HepG2 (cell line): ENCODE results near the gene CLCA2. TPM values are rescaled to one million over a fixed set of nuclear protein-coding genes. Genes with fewer than 3 reads are reported as not detected.

Experiments used
- ATAC-seq: fragments of 200-7000 bp; cut with Tn5 transposase; 3 replicates; pipeline ENCODE4 v1.9.1; 2020; ENCODE audit warnings: mild to moderate bottlenecking, moderate library complexity
- BruUV-seq: library from RNA; stranded (reverse); fragments of 400-500 nt; replicated peaks from 2 replicates; lab custom pipeline; 2021; lab: Mats Ljungman, UMichigan
- CTCF ChIA-PET: fragments of 300-600 bp; formaldehyde crosslinking; extraction: SDS; loops from one replicate; lab custom pipeline; 2021; ENCODE audit warnings: low total read pairs, inconsistent platforms, low intra/inter-chr PET ratio; lab: Yijun Ruan, JAX
- POLR2A ChIA-PET: fragments of 350-600 bp; sonication (Branson Sonifier 250); formaldehyde crosslinking; loops from one replicate; lab custom pipeline; 2020; ENCODE audit warnings: antibody characterized with exemption, inconsistent platforms; lab: Yijun Ruan, JAX
- DNase-seq: peaks from one replicate; pipeline ENCODE4 v3.0.0-alpha.2; 2015; ENCODE audit warnings: low spot score
- FAIRE-seq: peaks from 3 replicates; lab custom pipeline; 2011; peaks lifted over from hg19 to GRCh38; lab: Jason Lieb, UNC
- H2AFZ ChIP-seq: one replicate; pipeline ENCODE4 v1.6.1; 2011; ENCODE audit warnings: low read length, inconsistent platforms
- H3K27ac ChIP-seq: fragments of 300-600 bp; 3 replicates; pipeline ENCODE4 v1.8.0; 2011; ENCODE audit warnings: mixed run types, mild to moderate bottlenecking, mixed read lengths, low read length, inconsistent platforms; ENCODE audit not compliant: insufficient read depth; ENCODE audit errors: extremely low read length
- H3K27me3 ChIP-seq, 2 experiments: fragments of 200-600 bp in 1 of 2; 2 replicates in 1 of 2; 3 replicates in 1 of 2; pipeline versions ENCODE4 v1.6.0 to v1.8.0; 2011; ENCODE audit warnings: low read length in 2 of 2, mild to moderate bottlenecking in 2 of 2, moderate library complexity in 2 of 2, inconsistent platforms in 1 of 2; ENCODE audit not compliant: insufficient read depth in 2 of 2, control insufficient read depth in 1 of 2
- H3K36me3 ChIP-seq, 2 experiments: fragments of 200-600 bp in 1 of 2; replicated peaks in 1 of 2; 2 replicates in 1 of 2; 3 replicates in 1 of 2; pipeline versions ENCODE4 v1.5.1 to v1.8.0; 2011; ENCODE audit warnings: low read length in 2 of 2, inconsistent platforms in 1 of 2; ENCODE audit not compliant: insufficient read depth in 2 of 2, control insufficient read depth in 1 of 2
- H3K4me1 ChIP-seq: 2 replicates; pipeline ENCODE4 v1.5.1; 2012; ENCODE audit warnings: low read length, inconsistent platforms; ENCODE audit not compliant: insufficient read depth
- H3K4me2 ChIP-seq: 2 replicates; pipeline ENCODE4 v1.6.0; 2011; ENCODE audit warnings: low read depth, low read length, inconsistent platforms
- H3K4me3 ChIP-seq, 3 experiments: fragments of 200-600 bp in 1 of 3; sonication (generic), shearing (Covaris generic) in 1 of 3; replicated peaks in 1 of 3; 2 replicates each; pipeline ENCODE4 v1.5.1; 2011 to 2016; ENCODE audit warnings: low read length in 3 of 3, inconsistent platforms in 2 of 3, low read depth in 2 of 3, mild to moderate bottlenecking in 2 of 3, control low read depth in 1 of 3, mixed read lengths in 1 of 3; ENCODE audit not compliant: insufficient read depth in 1 of 3
- H3K79me2 ChIP-seq: one replicate; pipeline ENCODE4 v1.6.1; 2011; ENCODE audit warnings: low read length, inconsistent platforms; ENCODE audit not compliant: insufficient read depth
- H3K9ac ChIP-seq: 2 replicates; pipeline ENCODE4 v1.6.0; 2011; ENCODE audit warnings: mild to moderate bottlenecking, low read depth, low read length, inconsistent platforms; ENCODE audit not compliant: insufficient read depth
- H3K9me3 ChIP-seq: 2 replicates; pipeline ENCODE4 v1.5.1; 2012; ENCODE audit warnings: mild to moderate bottlenecking, low read length
- H4K20me1 ChIP-seq: 2 replicates; pipeline ENCODE4 v1.6.0; 2011; ENCODE audit warnings: inconsistent platforms, mild to moderate bottlenecking, low read length, moderate library complexity; ENCODE audit not compliant: insufficient read depth
- BRCA1 ChIP-seq: sonication (generic); formaldehyde crosslinking; IDR thresholded peaks from 2 replicates; pipeline ENCODE4 v1.4.0; 2020; ENCODE audit warnings: missing genetic modification reagents
- CREM ChIP-seq, 2 experiments: sonication (generic) in 1 of 2; formaldehyde crosslinking in 1 of 2; IDR thresholded peaks; 2 replicates each; pipeline versions ENCODE4 v1.4.0 to v1.6.1; 2016 to 2020; ENCODE audit warnings: antibody characterized with exemption in 1 of 2, mild to moderate bottlenecking in 1 of 2, missing genetic modification reagents in 1 of 2
- DMAP1 ChIP-seq: IDR thresholded peaks from 2 replicates; pipeline ENCODE4 v1.6.1; 2016
- ERF ChIP-seq: IDR thresholded peaks from 2 replicates; pipeline ENCODE4 v1.6.1; 2018; ENCODE audit warnings: missing biosample characterization, missing genetic modification reagents
- ZBTB7B ChIP-seq: sonication (generic); formaldehyde crosslinking; IDR thresholded peaks from 2 replicates; pipeline ENCODE4 v1.4.0; 2020; ENCODE audit warnings: missing genetic modification reagents
- ZC3H4 ChIP-seq: sonication (generic); formaldehyde crosslinking; IDR thresholded peaks from 2 replicates; pipeline ENCODE4 v1.4.0; 2020; ENCODE audit warnings: missing genetic modification reagents, borderline replicate concordance
- ZFP90 ChIP-seq: sonication (generic); formaldehyde crosslinking; IDR thresholded peaks from 2 replicates; pipeline ENCODE4 v1.8.0; 2022; ENCODE audit warnings: missing genetic modification reagents, mild to moderate bottlenecking, inconsistent platforms, borderline replicate concordance
- ZFYVE20 ChIP-seq: sonication (generic); formaldehyde crosslinking; IDR thresholded peaks from 2 replicates; pipeline ENCODE4 v1.8.0; 2023; ENCODE audit warnings: low read depth, mild to moderate bottlenecking, moderate library complexity, missing genetic modification reagents, borderline replicate concordance
- ZMYM4 ChIP-seq: sonication (generic); formaldehyde crosslinking; IDR thresholded peaks from 2 replicates; pipeline ENCODE4 v1.8.1; 2023; ENCODE audit warnings: mild to moderate bottlenecking, missing genetic modification reagents
- ZNF33B ChIP-seq: sonication (generic); formaldehyde crosslinking; IDR thresholded peaks from 2 replicates; pipeline ENCODE4 v1.5.1; 2020; ENCODE audit warnings: mild to moderate bottlenecking, missing genetic modification reagents
- ZNF460 ChIP-seq: sonication (generic); formaldehyde crosslinking; IDR thresholded peaks from 2 replicates; pipeline ENCODE4 v1.5.1; 2020; ENCODE audit warnings: missing genetic modification reagents, mild to moderate bottlenecking, borderline replicate concordance
- ZNF790 ChIP-seq: sonication (generic); formaldehyde crosslinking; IDR thresholded peaks from 2 replicates; pipeline ENCODE4 v1.8.0; 2022; ENCODE audit warnings: missing genetic modification reagents, mild to moderate bottlenecking, borderline replicate concordance
- ZNF891 ChIP-seq: sonication (generic); formaldehyde crosslinking; IDR thresholded peaks from 2 replicates; pipeline ENCODE4 v1.5.0; 2020; ENCODE audit warnings: mild to moderate bottlenecking, missing genetic modification reagents
- ZSCAN31 ChIP-seq: sonication (generic); formaldehyde crosslinking; IDR thresholded peaks from 2 replicates; pipeline ENCODE4 v1.5.0; 2020; ENCODE audit warnings: low read depth, mild to moderate bottlenecking, missing genetic modification reagents
- WGBS: methylation state at CpG from one replicate; pipeline ENCODE4 v1.1.6; 2017; ENCODE audit warnings: low lambda C conversion rate; 5-methylcytosine and 5-hydroxymethylcytosine counted together
- in situ Hi-C: cut with HindIII; loops from 2 replicates; pipeline ENCODE4 v1.10.0; 2017; ENCODE audit warnings: low pct_unique_long_range_greater_than_20kb; ENCODE audit not compliant: extremely low pct_ligation_motif_present
- intact Hi-C: fragments of 100-400 bp; cut with micrococcal nuclease; formaldehyde crosslinking; loops from one replicate; pipeline ENCODE4 v1.10.0; 2022; ENCODE audit not compliant: unreplicated experiment
- polyA plus RNA-seq, 8 experiments: library from polyadenylated mRNA; depleted of rRNA in 3 of 8; stranded (reverse) in 7 of 8; unstranded in 1 of 8; fragments of >200 nt; fragmentation: Illumina TruSeq in 4 of 8; extraction: Trizol in 4 of 8; gene quantifications; 2 replicates each; pipeline versions ENCODE4 v1.2.1 to v1.2.3, GENCODE V29; 2011 to 2016; ENCODE audit warnings: low read depth in 4 of 8, missing spikeins in 1 of 8, mixed read lengths in 1 of 8; ENCODE audit not compliant: insufficient read depth in 1 of 8
- total RNA-seq, 5 experiments: library from RNA; depleted of rRNA; stranded (reverse); fragments of >200 nt; fragmentation: Illumina TruSeq; extraction: Trizol; gene quantifications; 2 replicates each; pipeline ENCODE4 v1.2.3, GENCODE V29; 2016; ENCODE audit warnings: low read depth in 1 of 5
- TF ChIP-seq, protein P1 (sequence below): sonication (generic); formaldehyde crosslinking; IDR thresholded peaks from 2 replicates; pipeline ENCODE4 v1.4.0; 2020; ENCODE audit warnings: missing genetic modification reagents
- TF ChIP-seq, protein P2 (sequence below): sonication (generic); formaldehyde crosslinking; IDR thresholded peaks from 2 replicates; pipeline ENCODE4 v1.4.0; 2020; ENCODE audit warnings: missing genetic modification reagents
- TF ChIP-seq, protein P3 (sequence below): sonication (generic); formaldehyde crosslinking; IDR thresholded peaks from 2 replicates; pipeline ENCODE4 v1.8.1; 2023; ENCODE audit warnings: mild to moderate bottlenecking, missing genetic modification reagents

Gene CLCA2
- total and polyA plus RNA-seq, 2 of the 13 experiments (the other 11 are each of a cell fraction or from before 2014, with no cell fraction given): not detected

DNA sequence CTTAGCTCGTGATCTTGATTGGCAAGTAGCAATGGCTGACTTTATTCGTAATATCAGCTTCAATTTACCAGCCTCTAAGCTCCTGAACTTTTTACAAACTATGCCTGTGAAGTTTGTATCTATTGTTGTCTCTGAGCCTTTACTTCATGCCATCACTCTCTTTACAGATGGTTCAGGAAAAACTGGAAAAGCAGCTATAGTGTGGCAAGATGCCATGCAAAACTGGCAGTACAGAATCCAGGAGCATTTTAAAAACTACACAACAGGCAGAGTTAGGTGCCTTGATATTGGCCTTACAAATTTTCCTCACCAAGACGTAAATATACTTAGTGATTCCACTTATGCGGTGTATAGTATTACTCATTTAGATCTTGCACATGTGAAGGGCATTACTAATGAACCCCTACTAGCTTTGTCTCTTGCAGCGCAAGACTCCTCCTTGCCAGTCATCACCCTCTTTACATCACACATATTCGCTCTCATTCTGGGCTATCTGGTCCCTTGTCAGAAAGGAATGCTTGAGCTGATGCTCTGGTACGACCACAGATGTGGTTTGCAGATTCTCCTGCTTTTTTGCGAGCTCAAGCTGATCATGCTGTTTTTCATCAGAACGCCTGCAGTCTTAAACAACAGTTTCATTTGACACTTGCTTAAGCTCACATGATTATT is 81.1 kb downstream of the CLCA2 start:
- Histone ChIP-seq H3K36me3 (no peaks in the 10 kb centered on the region), H3K9ac (no peak overlapping the region), H3K4me1 (0 out of 2 replicates have a peak, but pooled peaks cover 6% of the 10 kb centered on the region), H3K9me3 (no peaks in the 10 kb centered on the region), H4K20me1 (no peaks in the 10 kb centered on the region), H2AFZ (no peak overlapping the region), H3K79me2 (no peaks in the 10 kb centered on the region), H3K27ac (no peak overlapping the region), H3K4me3 (no peak overlapping the region), H3K4me2 (no peak overlapping the region), H3K27me3 (peaks cover 5 to 34% of the 10 kb centered on the region in 2 experiments; a peak in 4 of 5 replicates)
- intact Hi-C loops: loop anchor here (5.0 to 10.0 kb wide), 2 partner anchors 182 to 460 kb away; no protein-coding TSS in a partner anchor
- 29% methylated on average over 9 of the region's 9 CpGs for WGBS
- FAIRE-seq: no peak
- no peak for ATAC-seq
- no peak for DNase-seq
- POLR2A ChIA-PET: no interaction called here
- CTCF ChIA-PET: no interaction called here
- in situ Hi-C loops: loop anchor here (10.0 to 25.0 kb wide), 2 partner anchors 120 to 182 kb away; no protein-coding TSS in a partner anchor
- BruUV-seq: no TSS peak
- TF ChIP-seq ZNF790 (no peak), ZBTB7B (CRISPR knock-in tag) (no peak), ZSCAN31 (CRISPR knock-in tag) (no peak), DMAP1 (CRISPR knock-in tag) (no peak), CREM (IDR thresholded peaks at IDR 0.05) (no peak), CREM (CRISPR knock-in tag; IDR thresholded peaks at IDR 0.05) (no peak), ERF (CRISPR knock-in tag) (no peak), ZFYVE20 (CRISPR knock-in tag) (no peak), BRCA1 (no peak), ZNF891 (CRISPR knock-in tag) (no peak), ZFP90 (CRISPR knock-in tag) (no peak), ZC3H4 (CRISPR knock-in tag) (no peak), ZMYM4 (CRISPR knock-in tag) (no peak), ZNF33B (CRISPR knock-in tag) (no peak), ZNF460 (CRISPR knock-in tag) (no peak)
- TF ChIP-seq, protein P1, sequence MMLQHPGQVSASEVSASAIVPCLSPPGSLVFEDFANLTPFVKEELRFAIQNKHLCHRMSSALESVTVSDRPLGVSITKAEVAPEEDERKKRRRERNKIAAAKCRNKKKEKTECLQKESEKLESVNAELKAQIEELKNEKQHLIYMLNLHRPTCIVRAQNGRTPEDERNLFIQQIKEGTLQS: no peak
- TF ChIP-seq, protein P2, sequence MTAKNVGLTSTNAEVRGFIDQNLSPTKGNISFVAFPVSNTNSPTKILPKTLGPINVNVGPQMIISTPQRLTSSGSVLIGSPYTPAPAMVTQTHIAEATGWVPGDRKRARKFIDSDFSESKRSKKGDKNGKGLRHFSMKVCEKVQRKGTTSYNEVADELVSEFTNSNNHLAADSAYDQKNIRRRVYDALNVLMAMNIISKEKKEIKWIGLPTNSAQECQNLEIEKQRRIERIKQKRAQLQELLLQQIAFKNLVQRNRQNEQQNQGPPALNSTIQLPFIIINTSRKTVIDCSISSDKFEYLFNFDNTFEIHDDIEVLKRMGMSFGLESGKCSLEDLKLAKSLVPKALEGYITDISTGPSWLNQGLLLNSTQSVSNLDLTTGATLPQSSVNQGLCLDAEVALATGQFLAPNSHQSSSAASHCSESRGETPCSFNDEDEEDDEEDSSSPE (CRISPR knock-in tag): no peak
- TF ChIP-seq, protein P3, sequence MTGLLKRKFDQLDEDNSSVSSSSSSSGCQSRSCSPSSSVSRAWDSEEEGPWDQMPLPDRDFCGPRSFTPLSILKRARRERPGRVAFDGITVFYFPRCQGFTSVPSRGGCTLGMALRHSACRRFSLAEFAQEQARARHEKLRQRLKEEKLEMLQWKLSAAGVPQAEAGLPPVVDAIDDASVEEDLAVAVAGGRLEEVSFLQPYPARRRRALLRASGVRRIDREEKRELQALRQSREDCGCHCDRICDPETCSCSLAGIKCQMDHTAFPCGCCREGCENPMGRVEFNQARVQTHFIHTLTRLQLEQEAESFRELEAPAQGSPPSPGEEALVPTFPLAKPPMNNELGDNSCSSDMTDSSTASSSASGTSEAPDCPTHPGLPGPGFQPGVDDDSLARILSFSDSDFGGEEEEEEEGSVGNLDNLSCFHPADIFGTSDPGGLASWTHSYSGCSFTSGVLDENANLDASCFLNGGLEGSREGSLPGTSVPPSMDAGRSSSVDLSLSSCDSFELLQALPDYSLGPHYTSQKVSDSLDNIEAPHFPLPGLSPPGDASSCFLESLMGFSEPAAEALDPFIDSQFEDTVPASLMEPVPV (CRISPR knock-in tag): no peak
